ENCODE results near the gene TOM1.
"Not testable (repeated sequence)": the region's sequence is repeated elsewhere in the genome, so short reads cannot be mapped to it uniquely, and the experiment has no call there.

The TOM1 gene

GRCh38 chr22:35346596-35347220 lies 47.0 kb downstream of the TOM1 start:
- no peak for DNase-seq

DNA sequence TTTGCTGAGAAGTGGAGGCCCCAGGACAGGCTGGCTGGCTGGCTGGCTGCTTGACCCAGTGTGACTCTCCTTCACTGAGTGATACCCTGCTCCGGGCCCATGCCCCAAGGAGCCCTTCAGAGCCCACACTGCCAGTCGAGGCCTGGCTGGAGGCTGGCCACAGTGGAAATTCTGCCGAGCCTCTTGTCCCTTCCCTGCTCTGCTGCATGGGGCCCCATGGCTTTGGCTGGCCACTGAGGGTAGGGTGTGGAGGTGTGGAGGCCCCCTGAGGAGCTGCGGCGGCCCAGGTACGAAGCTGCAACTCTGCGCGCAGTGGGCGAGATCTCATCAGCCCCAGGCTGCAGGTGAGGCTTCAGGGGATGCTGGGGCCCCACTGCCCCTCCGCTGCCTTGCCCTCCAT lies 47.8 kb downstream of the TOM1 start:
- no peak for DNase-seq

- no peak for DNase-seq
Measured at GRCh38 chr22:35348026-35348590, 48.4 kb downstream of the TOM1 start.

- DNase-seq = no peak
Measured at GRCh38 chr22:35348703-35349102, 49.0 kb downstream of the TOM1 start.

DNA sequence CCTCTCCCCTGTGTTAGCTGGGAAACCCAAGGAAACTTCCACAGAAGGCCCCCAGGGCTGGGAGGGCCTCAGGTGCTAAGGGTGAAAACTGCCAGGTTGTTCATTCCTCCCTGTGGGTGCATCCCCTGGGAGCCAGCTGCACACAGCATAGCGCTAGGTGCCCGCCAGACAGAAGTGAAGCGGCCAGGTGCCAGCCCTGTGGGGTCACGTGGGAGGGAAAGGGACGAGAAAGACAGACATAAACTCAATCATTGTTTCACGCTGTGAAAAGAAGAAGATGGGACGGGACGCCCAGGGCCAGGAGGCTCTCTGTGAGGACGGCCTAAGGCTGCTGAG lies 49.6 kb downstream of the TOM1 start:
- DNase-seq = no peak

- DNase-seq = peak in 3 of 14 donors; percentile 12 to 38 (median 33)
Measured at GRCh38 chr22:35349704-35350538, 50.2 kb downstream of the TOM1 start.

GRCh38 chr22:35350539-35351503 lies 51.1 kb downstream of the TOM1 start:
- DNase-seq = peak; percentile 16 to 89 (median 78)

DNA sequence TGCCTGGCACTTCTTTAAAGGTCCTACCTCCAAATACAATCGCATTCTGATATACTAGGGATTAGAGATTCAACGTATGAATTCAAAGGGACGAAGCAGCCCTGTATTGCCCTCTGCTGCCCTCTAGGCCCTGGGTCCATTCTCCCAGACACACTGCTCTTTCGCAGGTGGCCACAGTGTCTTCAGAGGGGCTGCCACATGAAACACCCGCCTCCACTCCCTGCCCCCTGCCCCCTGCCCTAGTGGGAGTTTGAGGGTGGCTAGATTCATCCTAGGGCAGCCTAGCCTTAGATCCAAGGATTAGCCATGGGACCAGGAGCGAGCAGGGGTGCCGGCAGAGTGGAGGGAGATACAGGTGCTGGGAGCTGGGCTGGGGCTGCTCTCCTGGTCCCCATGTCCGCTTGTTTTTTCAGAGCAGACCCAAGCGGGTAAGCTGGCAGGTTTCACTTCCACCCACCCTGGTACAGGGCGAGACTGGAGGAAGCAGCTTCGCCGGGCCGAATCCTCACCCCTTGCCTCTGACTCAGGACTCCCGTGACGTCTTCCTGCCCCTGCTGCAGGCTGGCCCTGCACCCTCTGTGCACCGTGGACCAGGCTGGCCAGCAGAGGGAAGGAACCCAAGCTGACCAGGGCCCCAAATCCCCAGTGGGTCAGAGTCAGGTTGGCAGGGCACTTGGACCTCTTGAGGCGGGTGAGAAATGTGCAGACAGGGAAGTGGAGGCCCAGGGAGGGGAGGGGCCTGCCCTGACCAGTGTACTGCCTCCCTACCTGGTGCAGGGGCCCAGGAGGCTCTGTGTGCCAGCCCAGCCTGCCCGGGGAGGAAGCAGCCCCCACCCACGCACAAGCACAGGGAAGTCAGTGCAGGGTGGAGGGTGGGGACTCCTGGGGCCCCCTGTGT lies 52.8 kb downstream of the TOM1 start:
- peak in 10 of 14 donors; percentile 20 to 78 (median 58) for DNase-seq

DNA sequence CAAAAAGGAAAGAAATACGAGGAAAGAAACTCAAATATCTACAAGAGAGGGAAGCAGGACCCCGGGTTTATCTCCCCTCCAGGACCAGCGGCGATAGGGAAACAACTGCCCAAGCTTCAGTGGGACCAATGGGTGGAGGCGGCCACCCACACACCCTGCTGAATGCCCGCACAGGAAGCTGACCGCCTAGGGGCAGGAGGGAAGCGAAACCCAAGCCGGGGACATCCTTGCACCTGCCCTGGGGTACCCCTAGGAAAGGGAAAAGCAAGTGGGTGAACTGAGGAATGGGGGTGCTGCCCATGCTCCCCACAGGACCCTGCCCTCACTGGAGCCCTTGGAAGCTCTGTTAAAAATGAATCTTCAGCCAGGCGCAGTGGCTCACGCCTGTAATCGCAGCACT lies 53.6 kb downstream of the TOM1 start:
- DNase-seq = peak in 6 of 14 donors; percentile 15 to 26 (median 22)

DNA sequence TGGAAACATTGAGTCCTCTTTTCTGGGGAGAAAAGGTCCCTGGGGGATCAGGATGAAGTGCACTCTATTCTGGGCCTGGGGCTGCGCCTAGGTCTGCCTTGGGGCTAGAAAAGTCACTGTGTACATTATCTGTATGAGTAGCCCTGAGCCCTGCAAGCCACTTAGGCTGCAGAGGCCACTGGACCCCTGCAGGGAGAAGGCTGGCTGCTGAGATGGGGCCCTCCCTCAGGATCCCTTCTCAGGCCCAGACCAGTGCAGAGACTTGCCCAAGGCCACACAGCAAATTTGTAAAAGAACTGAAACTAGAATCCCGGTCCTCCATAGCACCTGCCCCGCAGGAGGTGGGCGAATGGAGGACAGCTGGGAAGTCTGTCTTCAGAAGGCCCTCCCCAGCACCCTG lies 54.4 kb downstream of the TOM1 start:
- DNase-seq = no peak

DNA sequence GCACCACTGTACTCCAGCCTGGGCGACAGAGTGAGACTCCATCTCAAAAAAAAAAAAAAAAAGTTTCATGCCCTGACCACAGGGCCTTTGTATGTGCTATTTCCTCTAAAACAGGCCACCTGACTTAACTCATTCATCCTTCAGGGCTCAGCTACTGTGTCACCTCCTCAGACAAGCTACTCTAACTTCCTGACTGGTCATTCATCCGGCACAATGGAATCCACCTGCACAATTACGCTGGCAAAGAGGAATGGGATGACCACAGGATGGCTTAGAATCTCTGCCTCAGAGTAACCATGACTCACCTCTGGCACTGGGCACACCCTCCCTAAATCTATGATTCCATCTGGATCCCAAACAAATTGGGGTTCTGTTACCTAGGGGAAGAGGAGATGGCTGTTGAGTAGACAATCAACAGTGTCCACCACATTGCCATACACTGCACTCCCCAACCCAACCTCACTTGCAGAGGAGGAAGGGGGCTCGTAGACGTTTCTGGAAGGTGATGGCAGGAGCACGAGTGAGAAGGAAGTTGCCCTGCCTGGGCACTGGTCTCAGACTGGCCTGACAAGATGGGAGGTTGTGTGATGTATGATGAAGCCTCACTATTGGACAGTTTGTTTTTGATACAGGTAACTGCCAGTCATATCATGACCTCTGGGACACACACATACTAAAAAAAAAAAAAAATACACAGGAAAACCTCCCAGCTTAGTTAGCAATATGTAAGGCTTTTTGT lies 58.4 kb downstream of the TOM1 start:
- DNase-seq = no peak

DNA sequence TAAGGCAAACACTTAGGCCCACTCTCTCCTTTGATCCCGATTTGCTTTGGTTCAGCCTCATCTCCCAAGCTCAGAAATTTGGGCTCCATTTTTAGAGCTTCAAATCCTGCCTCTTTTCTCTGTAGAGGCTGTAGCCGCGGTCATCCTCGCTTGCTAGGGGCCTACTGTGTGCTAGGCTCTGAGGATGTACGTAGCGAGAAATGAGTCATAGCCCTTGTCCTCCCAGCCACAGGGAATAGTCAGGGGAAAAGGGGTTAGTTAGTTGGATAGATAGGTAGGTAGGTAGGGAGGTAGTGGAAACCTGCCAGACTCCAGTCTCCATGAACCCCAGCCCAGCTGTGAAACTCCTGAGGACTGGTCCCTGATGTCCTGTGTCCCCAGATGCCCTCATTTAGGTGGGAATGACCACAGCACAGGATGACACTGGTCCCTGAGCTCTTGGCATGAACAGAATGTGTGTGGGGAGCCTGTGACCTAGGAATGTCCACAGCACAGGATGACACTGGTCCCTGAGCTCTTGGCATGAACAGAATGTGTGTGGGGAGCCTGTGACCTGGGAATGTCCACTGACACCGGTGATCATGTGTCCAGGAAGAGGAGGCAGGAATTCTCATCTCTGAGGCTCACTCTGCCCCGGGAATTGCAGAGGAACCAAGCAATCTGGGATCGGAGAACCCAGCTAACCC lies 59.8 kb downstream of the TOM1 start:
- DNase-seq = no peak

- no peak for DNase-seq
Measured at GRCh38 chr22:35361001-35361558, 61.4 kb downstream of the TOM1 start.

DNA sequence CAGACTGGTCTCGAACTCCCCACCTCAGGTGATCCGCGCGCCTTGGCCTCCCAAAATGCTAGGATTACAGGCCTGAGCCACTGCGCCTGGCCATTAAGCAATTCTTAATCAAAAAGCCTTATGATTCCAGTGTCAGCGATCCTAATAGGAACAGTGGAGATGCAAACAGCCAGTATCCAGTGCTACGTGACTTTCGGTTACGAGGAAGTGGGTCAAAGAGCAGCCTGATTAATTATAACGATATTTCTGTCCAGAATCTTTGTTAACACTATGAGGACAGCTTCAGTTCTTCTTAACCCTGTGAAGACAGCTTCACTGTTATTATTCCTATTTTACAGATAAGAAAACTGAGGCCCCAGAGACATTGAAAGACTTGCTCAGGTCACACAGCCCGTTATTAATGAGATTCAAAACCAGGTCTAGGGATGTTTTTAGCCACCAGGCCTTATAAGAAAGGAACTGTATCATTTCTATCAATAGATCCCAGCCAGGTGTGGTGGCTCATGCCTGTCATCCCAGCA lies 63.9 kb downstream of the TOM1 start:
- no peak for DNase-seq

GRCh38 chr22:35364230-35364629 lies 64.5 kb downstream of the TOM1 start:
- DNase-seq = not testable (repeated sequence)

- peak in 1 of 14 donors; percentile 7 for DNase-seq
Measured at GRCh38 chr22:35367331-35367886, 67.7 kb downstream of the TOM1 start.

DNA sequence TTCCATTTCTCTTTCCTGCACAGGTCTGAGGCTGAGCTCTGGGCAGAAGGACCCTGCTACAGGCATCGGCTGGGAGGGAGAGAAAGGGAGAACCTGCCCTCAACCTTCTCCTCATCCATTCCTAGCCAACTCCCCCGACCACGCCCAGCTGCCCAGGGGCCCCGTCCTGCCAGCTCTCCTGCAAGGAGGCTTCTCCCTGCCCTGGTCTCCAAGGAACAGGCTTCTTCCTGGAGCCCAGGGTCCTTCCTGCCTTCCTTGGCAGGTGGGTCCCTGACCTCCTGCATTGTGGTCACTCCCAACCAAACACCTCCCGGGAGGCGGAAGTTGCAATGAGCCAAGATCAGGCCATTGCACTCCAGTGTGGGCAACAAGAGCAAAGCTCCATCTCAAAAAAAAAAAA lies 68.7 kb downstream of the TOM1 start:
- no peak for DNase-seq

- DNase-seq = no peak
Measured at GRCh38 chr22:35369996-35370395, 70.3 kb downstream of the TOM1 start.

DNA sequence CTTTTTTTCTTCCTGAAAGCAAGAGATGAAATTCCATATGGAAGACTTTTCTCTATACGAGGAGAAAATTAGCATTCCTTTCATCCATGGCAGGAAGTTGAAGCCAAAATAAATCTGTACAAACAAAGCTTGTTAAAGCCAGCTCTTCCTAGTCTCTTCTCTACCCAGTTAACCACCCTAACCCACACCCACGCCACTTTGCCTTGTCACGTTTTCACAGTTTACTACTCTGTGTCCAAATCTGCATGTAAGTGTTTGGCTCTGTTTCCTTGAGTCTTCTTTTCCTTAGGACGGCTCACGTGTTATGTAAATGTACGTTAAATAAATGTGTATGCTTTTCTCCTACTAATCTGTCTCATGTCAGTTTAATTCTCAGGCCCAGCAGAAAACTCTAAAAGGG lies 74.1 kb downstream of the TOM1 start:
- no peak for DNase-seq
